ENCODE measurements around the gene SLC25A27. TPM values are rescaled to one million over a fixed set of nuclear protein-coding genes. Genes with fewer than 3 reads are reported as not detected.

SLC25A27 gene
- polyA plus RNA-seq, 2 of the 4 experiments (the other 2 are of a cell fraction), result 1.4 to 4.7 TPM

DNA sequence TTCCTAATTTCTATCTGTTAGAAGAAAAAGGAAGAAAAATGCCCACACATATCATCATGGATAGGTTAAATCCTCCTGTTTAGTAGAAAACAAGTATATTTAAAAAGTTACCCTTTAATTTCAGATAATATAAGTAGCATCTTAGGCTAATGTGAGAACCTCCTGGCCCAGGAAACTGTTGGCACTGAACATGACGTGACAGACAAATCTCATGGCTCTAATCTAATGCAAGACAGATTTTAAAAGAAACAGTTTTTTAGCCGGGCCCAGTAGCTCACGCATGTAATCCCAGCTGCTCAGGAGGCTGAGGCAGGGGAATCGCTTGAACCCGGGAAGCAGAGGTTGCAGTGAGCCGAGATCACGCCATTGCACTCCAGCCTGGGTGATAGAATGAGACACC lies 23.1 kb upstream of the SLC25A27 start:
- no peaks in the 10 kb centered on the region for H3K9me3 ChIP-seq
- ChIA-PET CTCF (no interaction called here), POLR2A (no interaction called here)
- no peak overlapping the region for H3K4me3 ChIP-seq
- TF ChIP-seq NPAS2 (CRISPR knock-in tag; IDR thresholded peaks at IDR 0.05; ENCODE audit: borderline replicate concordance) (no peak), ATOH8 (CRISPR knock-in tag; IDR thresholded peaks at IDR 0.05; ENCODE audit: low read depth) (no peak), BCL3 (IDR thresholded peaks at IDR 0.05) (no peak), NR3C1 (IDR thresholded peaks at IDR 0.05) (no peak), RCOR1 (IDR thresholded peaks at IDR 0.05; ENCODE audit: low read depth, low read length) (no peak), MYC (IDR thresholded peaks at IDR 0.05; ENCODE audit: borderline replicate concordance, low read length) (no peak)
- H3K4me2 ChIP-seq, result no peak overlapping the region
- no peak overlapping the region for H3K27ac ChIP-seq
- FAIRE-seq, result no peak
- DNase-seq (ENCODE audit: low read depth in 1 of 2, low spot score in 1 of 2), result no peak
- 68% methylated on average over 7 of the region's 7 CpGs for WGBS (ENCODE audit: missing lambda C conversion rate)
- H3K4me1 ChIP-seq, result no peaks in the 10 kb centered on the region
- ATAC-seq, result no peak

- DNase-seq (ENCODE audit: low read depth in 1 of 2, low spot score in 1 of 2) (no peak), FAIRE-seq (no peak), ATAC-seq (no peak)
- WGBS (ENCODE audit: missing lambda C conversion rate), result 64% methylated on average over 1 of the region's 1 CpG
- Histone ChIP-seq H3K4me1 (peaks cover 2% of the 10 kb centered on the region; the same call in 2 of the 3 replicates), H3K27ac (no peak overlapping the region), H3K4me2 (no peak overlapping the region), H3K9me3 (no peaks in the 10 kb centered on the region), H3K4me3 (no peak overlapping the region)
- ChIA-PET CTCF (interaction anchor here (0.6 to 1.3 kb wide), 2 partner anchors 246 to 415 kb away, joined by 3 read pairs; no protein-coding TSS in a partner anchor), POLR2A (no interaction called here)
- no peak for TF ChIP-seq SREBF2 (IDR thresholded peaks at IDR 0.05)
- TF ChIP-seq CHD2 (IDR thresholded peaks at IDR 0.05; ENCODE audit: low read length, partially characterized antibody), result no peak
- no peak for TF ChIP-seq EP300 (IDR thresholded peaks at IDR 0.05)
- no peak for TF ChIP-seq RAD21 (conservative IDR thresholded peaks at IDR 0.05 in 1 of 2, IDR thresholded peaks at IDR 0.05 in 1 of 2)
- no peak for TF ChIP-seq EHMT2 (IDR thresholded peaks at IDR 0.05; ENCODE audit: low read depth)
- no peak for TF ChIP-seq PHF8 (IDR thresholded peaks at IDR 0.05; ENCODE audit: borderline replicate concordance, low read depth)
- no peak for TF ChIP-seq RCOR1 (IDR thresholded peaks at IDR 0.05; ENCODE audit: low read depth, low read length)
Measured at GRCh38 chr6:46632053-46632452, 20.7 kb upstream of the SLC25A27 start.

GRCh38 chr6:46635462-46635861 lies 17.3 kb upstream of the SLC25A27 start:
- Histone ChIP-seq H3K4me2 (no peak overlapping the region), H3K27ac (no peak overlapping the region), H3K9me3 (no peaks in the 10 kb centered on the region), H3K4me3 (no peak overlapping the region), H3K4me1 (peaks cover 13% of the 10 kb centered on the region)
- 53% methylated on average over 6 of the region's 6 CpGs for WGBS (ENCODE audit: missing lambda C conversion rate)
- no peak for FAIRE-seq
- ATAC-seq, result no peak
- CTCF ChIA-PET, result no interaction called here
- no peak for TF ChIP-seq ZSCAN20 (CRISPR knock-in tag; IDR thresholded peaks at IDR 0.05)
- TF ChIP-seq, protein P1, sequence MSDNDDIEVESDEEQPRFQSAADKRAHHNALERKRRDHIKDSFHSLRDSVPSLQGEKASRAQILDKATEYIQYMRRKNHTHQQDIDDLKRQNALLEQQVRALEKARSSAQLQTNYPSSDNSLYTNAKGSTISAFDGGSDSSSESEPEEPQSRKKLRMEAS (IDR thresholded peaks at IDR 0.05), result no peak
- no peak for TF ChIP-seq HMGXB4 (CRISPR knock-in tag; IDR thresholded peaks at IDR 0.05; ENCODE audit: borderline replicate concordance)
- TF ChIP-seq NR3C1 (IDR thresholded peaks at IDR 0.05), result no peak
- TF ChIP-seq ELK1 (IDR thresholded peaks at IDR 0.05; ENCODE audit: low read depth, low read length), result no peak
- no peak for DNase-seq (ENCODE audit: low read depth in 1 of 2, low spot score in 1 of 2)
- POLR2A ChIA-PET, result no interaction called here
